WTC11 (cell line): ENCODE data around the gene RAD50. TPM values are rescaled to one million over a fixed set of nuclear protein-coding genes. Genes with fewer than 3 reads are reported as not detected.

Source experiments
- ATAC-seq: fragments of 200-7000 bp; cut with Tn5 transposase; 2 replicates; pipeline ENCODE4 v1.10.0; 2021; ENCODE audit warnings: mild to moderate bottlenecking, moderate library complexity
- CTCF ChIA-PET: fragments of 300-600 bp; sonication (Branson Sonifier 250); formaldehyde crosslinking; loops from one replicate; lab custom pipeline; 2021; ENCODE audit warnings: antibody characterized with exemption; lab: Charles Lee
- POLR2A ChIA-PET: fragments of 350-600 bp; sonication (Branson Sonifier 250); formaldehyde crosslinking; loops from one replicate; lab custom pipeline; 2021; ENCODE audit warnings: antibody characterized with exemption; lab: Charles Lee
- DNase-seq: peaks from one replicate; pipeline ENCODE4 v3.0.0; 2021; ENCODE audit warnings: low spot score
- H3K27ac Mint-ChIP-seq: 2 replicates; pipeline ENCODE4 v1.8.0; 2021; ENCODE audit warnings: mixed read lengths
- H3K27me3 Mint-ChIP-seq: 2 replicates; pipeline ENCODE4 v1.8.0; 2021; ENCODE audit warnings: low read depth, mild to moderate bottlenecking, moderate library complexity, mixed read lengths
- H3K36me3 Mint-ChIP-seq: 2 replicates; pipeline ENCODE4 v1.8.0; 2021; ENCODE audit warnings: mixed read lengths
- H3K4me1 Mint-ChIP-seq: 2 replicates; pipeline ENCODE4 v1.8.0; 2022; ENCODE audit warnings: mixed read lengths
- H3K4me3 Mint-ChIP-seq: 2 replicates; pipeline ENCODE4 v1.8.0; 2021; ENCODE audit warnings: mild to moderate bottlenecking, moderate library complexity, mixed read lengths
- H3K9me3 Mint-ChIP-seq: 2 replicates; pipeline ENCODE4 v1.8.0; 2021; ENCODE audit warnings: mixed read lengths
- CBFB ChIP-seq: sonication (generic); formaldehyde crosslinking; IDR thresholded peaks from 2 replicates; pipeline ENCODE4 v1.8.1; 2022; ENCODE audit warnings: mild to moderate bottlenecking, low read depth, missing genetic modification reagents
- CDX4 ChIP-seq: fragments of 250-450 bp; sonication (Bioruptor Pico); IDR thresholded peaks from 2 replicates; pipeline ENCODE4 v1.9.0; 2021; ENCODE audit warnings: moderate library complexity, mild to moderate bottlenecking, inconsistent platforms, borderline replicate concordance
- CTCF ChIP-seq: fragments of 200-600 bp; IDR thresholded peaks from 2 replicates; pipeline ENCODE4 v1.8.0; 2022; ENCODE audit warnings: antibody characterized with exemption
- ELF4 ChIP-seq: sonication (generic); formaldehyde crosslinking; IDR thresholded peaks from 2 replicates; pipeline ENCODE4 v1.8.1; 2022; ENCODE audit warnings: low read depth, mild to moderate bottlenecking, moderate library complexity, missing genetic modification reagents
- FOXK1 ChIP-seq: sonication (generic); formaldehyde crosslinking; IDR thresholded peaks from 2 replicates; pipeline ENCODE4 v1.8.0; 2022; ENCODE audit warnings: mild to moderate bottlenecking, moderate library complexity, missing genetic modification reagents
- GABPB1 ChIP-seq: sonication (generic); formaldehyde crosslinking; IDR thresholded peaks from 2 replicates; pipeline ENCODE4 v1.8.1; 2023; ENCODE audit warnings: mild to moderate bottlenecking, missing genetic modification reagents
- GTF2I ChIP-seq: fragments of 250-450 bp; sonication (Bioruptor Pico); conservative IDR thresholded peaks from 2 replicates; pipeline ENCODE4 v1.4.0; 2021; ENCODE audit warnings: mild to moderate bottlenecking
- JAZF1 ChIP-seq: fragments of 250-450 bp; sonication (Bioruptor Pico); IDR thresholded peaks from 2 replicates; pipeline ENCODE4 v1.9.0; 2021; ENCODE audit warnings: moderate library complexity, mild to moderate bottlenecking, inconsistent platforms
- KAT7 ChIP-seq: sonication (generic); formaldehyde crosslinking; IDR thresholded peaks from 2 replicates; pipeline ENCODE4 v1.8.1; 2023; ENCODE audit warnings: missing genetic modification reagents, mild to moderate bottlenecking, borderline replicate concordance
- MAX ChIP-seq: sonication (generic); formaldehyde crosslinking; IDR thresholded peaks from 2 replicates; pipeline ENCODE4 v1.8.0; 2022; ENCODE audit warnings: mild to moderate bottlenecking, missing genetic modification reagents
- MLX ChIP-seq: sonication (generic); formaldehyde crosslinking; IDR thresholded peaks from 2 replicates; pipeline ENCODE4 v1.8.1; 2023; ENCODE audit warnings: mild to moderate bottlenecking, missing genetic modification reagents, moderate library complexity
- NFATC4 ChIP-seq: fragments of 250-450 bp; sonication (Bioruptor Pico); IDR thresholded peaks from 2 replicates; pipeline ENCODE4 v1.9.0; 2021; ENCODE audit warnings: mild to moderate bottlenecking
- NFE2L1 ChIP-seq: sonication (generic); formaldehyde crosslinking; IDR thresholded peaks from 2 replicates; pipeline ENCODE4 v1.8.1; 2023; ENCODE audit warnings: missing genetic modification reagents
- NFYB ChIP-seq: sonication (generic); formaldehyde crosslinking; conservative IDR thresholded peaks from 2 replicates; pipeline ENCODE4 v1.8.0; 2022; ENCODE audit warnings: low read depth, missing genetic modification reagents
- PRRX2 ChIP-seq: fragments of 250-450 bp; sonication (Bioruptor Pico); IDR thresholded peaks from 2 replicates; pipeline ENCODE4 v1.8.0; 2021; ENCODE audit warnings: mild to moderate bottlenecking
- SMAD3 ChIP-seq: sonication (generic); formaldehyde crosslinking; IDR thresholded peaks from 2 replicates; pipeline ENCODE4 v1.8.0; 2022; ENCODE audit warnings: missing genetic modification reagents, mild to moderate bottlenecking, borderline replicate concordance
- TCF7 ChIP-seq: sonication (generic); formaldehyde crosslinking; IDR thresholded peaks from 2 replicates; pipeline ENCODE4 v1.8.0; 2022; ENCODE audit warnings: mild to moderate bottlenecking, low read depth, missing genetic modification reagents, moderate library complexity
- TEAD4 ChIP-seq: sonication (generic); formaldehyde crosslinking; IDR thresholded peaks from 2 replicates; pipeline ENCODE4 v1.8.0; 2022; ENCODE audit warnings: mild to moderate bottlenecking, missing genetic modification reagents
- ZNF219 ChIP-seq: sonication (generic); formaldehyde crosslinking; IDR thresholded peaks from 2 replicates; pipeline ENCODE4 v1.8.0; 2023; ENCODE audit warnings: missing genetic modification reagents, mild to moderate bottlenecking, borderline replicate concordance
- ZNF281 ChIP-seq: sonication (generic); formaldehyde crosslinking; IDR thresholded peaks from 2 replicates; pipeline ENCODE4 v1.8.0; 2023; ENCODE audit warnings: mild to moderate bottlenecking, missing genetic modification reagents
- ZNF317 ChIP-seq: sonication (generic); formaldehyde crosslinking; IDR thresholded peaks from 2 replicates; pipeline ENCODE4 v1.8.1; 2023; ENCODE audit warnings: low read depth, mild to moderate bottlenecking, moderate library complexity, missing genetic modification reagents, borderline replicate concordance
- ZNF416 ChIP-seq: fragments of 250-450 bp; sonication (Bioruptor Pico); IDR thresholded peaks from 2 replicates; pipeline ENCODE4 v1.9.0; 2021; ENCODE audit warnings: mild to moderate bottlenecking, inconsistent platforms
- ZNF423 ChIP-seq: fragments of 250-450 bp; sonication (Bioruptor Pico); IDR thresholded peaks from 2 replicates; pipeline ENCODE4 v2.1.2; 2022; ENCODE audit warnings: mild to moderate bottlenecking, moderate library complexity
- ZNF425 ChIP-seq: fragments of 250-450 bp; sonication (Bioruptor Pico); conservative IDR thresholded peaks from 2 replicates; pipeline ENCODE4 v1.9.0; 2021; ENCODE audit warnings: mild to moderate bottlenecking
- total RNA-seq: library from RNA; stranded (reverse); gene quantifications from 3 replicates; pipeline ENCODE4 v1.2.3, GENCODE V29; 2021

RAD50 gene
- total RNA-seq, 1 experiment from 2014 or later = 31.1 TPM

- TF ChIP-seq NFE2L1 (peak; percentile 77), ZNF416 (CRISPR knock-in tag) (0 out of 2 replicates have a peak, but pooled peaks have one; percentile 26), GTF2I (CRISPR knock-in tag) (no peak), ZNF317 (0 out of 2 replicates have a peak, but pooled peaks have one; percentile 36), SMAD3 (no peak), MAX (CRISPR knock-in tag) (peak; percentile 83), ZNF281 (CRISPR knock-in tag) (no peak), MLX (CRISPR knock-in tag) (no peak), PRRX2 (CRISPR knock-in tag) (no peak), GABPB1 (CRISPR knock-in tag) (no peak), NFATC4 (CRISPR knock-in tag) (no peak), CTCF (no peak), ZNF219 (CRISPR knock-in tag) (peak; percentile 55; the same call in 1 of the 2 replicates), TCF7 (CRISPR knock-in tag) (peak; percentile 89), JAZF1 (CRISPR knock-in tag) (no peak), ELF4 (CRISPR knock-in tag) (no peak), ZNF423 (CRISPR knock-in tag) (0 out of 2 replicates have a peak, but pooled peaks have one; percentile 14), KAT7 (no peak), FOXK1 (CRISPR knock-in tag) (peak; percentile 42; the same call in 1 of the 2 replicates)
Measured at GRCh38 chr5:132655821-132656773, 99.3 kb downstream of the RAD50 start (continued).

- Mint-ChIP-seq H3K4me3 (peak overlapping the region; percentile 33; the same call in 1 of the 2 replicates), H3K9me3 (no peaks in the 10 kb centered on the region), H3K36me3 (no peaks in the 10 kb centered on the region), H3K27me3 (peaks cover 46% of the 10 kb centered on the region), H3K4me1 (peaks cover 11% of the 10 kb centered on the region), H3K27ac (no peak overlapping the region)
- CTCF ChIA-PET = interaction anchor here (1.2 kb wide), 1 partner anchor 163 kb away, joined by 3 read pairs; no protein-coding TSS in a partner anchor
- POLR2A ChIA-PET = no interaction called here
- ATAC-seq = peak; percentile 22
- no peak for DNase-seq
- no peak for TF ChIP-seq MLX (CRISPR knock-in tag)
- no peak for TF ChIP-seq JAZF1 (CRISPR knock-in tag)
- TF ChIP-seq NFYB (CRISPR knock-in tag) = no peak
- TF ChIP-seq CDX4 (CRISPR knock-in tag) = no peak
- no peak for TF ChIP-seq TEAD4 (CRISPR knock-in tag)
- no peak for TF ChIP-seq ZNF425 (CRISPR knock-in tag)
- TF ChIP-seq CBFB (CRISPR knock-in tag) = no peak
- TF ChIP-seq CTCF = no peak
Measured at GRCh38 chr5:132656774-132657355, 100.1 kb downstream of the RAD50 start.
